GM21825 (cell line): ENCODE results near the gene LCE1E.

ENCODE experiments used
- ATAC-seq: cut with Tn5 transposase; IDR thresholded peaks from one replicate; pipeline ENCODE4 v1.9.1; 2021; ENCODE audit warnings: mild to moderate bottlenecking, moderate library complexity; ENCODE audit not compliant: unreplicated experiment

Gene LCE1E

DNA sequence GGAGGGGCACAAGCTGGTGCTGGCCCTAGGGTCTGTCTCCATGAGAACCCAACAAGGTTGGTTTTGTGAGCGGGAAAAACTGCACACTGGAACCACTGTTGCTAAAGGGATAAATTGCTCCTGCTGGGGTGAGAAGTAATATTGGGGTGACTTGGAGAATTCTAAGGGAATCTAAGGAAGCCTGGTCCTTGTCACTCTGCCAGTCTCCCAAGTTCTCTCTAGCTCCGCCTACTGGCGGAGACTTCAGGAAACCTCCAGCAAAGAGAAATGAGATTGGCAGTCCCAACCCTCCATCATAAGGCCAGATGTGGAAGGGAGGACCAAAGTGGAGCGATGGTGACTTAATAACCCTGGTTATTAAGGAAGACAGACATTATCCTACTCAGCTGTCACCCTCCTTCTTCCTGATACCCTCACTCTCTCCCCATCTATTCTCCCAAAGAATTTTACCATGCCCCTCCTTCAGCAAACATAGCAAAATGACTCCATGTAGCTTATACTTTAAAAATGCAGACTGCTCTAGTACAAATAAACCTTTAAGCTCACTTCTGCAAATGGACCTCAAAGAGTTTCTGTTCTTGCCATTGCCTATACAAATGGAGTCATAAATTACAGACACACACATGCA, 8.4 kb upstream of the LCE1E start:
- no peak for ATAC-seq

- no peak for ATAC-seq
Observed at GRCh38 chr1:152783095-152783494, 3.0 kb upstream of the LCE1E start.

DNA sequence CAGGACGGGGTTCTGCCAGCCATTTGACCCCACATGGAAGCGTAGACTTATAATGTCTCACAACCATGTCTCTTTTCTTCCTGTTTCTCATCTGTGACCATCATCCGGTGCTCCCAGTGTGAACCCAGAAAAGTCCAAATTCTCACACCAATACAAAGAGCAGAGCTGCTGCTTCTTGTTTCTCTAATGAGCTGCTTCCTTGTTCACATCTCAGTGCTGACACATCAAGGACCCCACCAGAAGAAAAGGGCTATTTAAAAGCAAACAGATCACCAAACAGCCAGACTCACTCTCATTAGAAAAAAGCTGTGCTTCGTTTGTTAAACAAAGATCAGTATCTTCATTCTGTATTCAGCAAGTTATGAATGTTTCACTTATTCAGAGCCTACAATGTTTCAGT, 9.6 kb downstream of the LCE1E start:
- ATAC-seq, result no peak

GRCh38 chr1:152796421-152796820, 10.4 kb downstream of the LCE1E start, which contains the start of gene LCE1D:
TSS of gene LCE1D (plus strand) at chr1:152796721. CDS start at chr1:152797795, 1,074 bp downstream.
- no peak for ATAC-seq

DNA sequence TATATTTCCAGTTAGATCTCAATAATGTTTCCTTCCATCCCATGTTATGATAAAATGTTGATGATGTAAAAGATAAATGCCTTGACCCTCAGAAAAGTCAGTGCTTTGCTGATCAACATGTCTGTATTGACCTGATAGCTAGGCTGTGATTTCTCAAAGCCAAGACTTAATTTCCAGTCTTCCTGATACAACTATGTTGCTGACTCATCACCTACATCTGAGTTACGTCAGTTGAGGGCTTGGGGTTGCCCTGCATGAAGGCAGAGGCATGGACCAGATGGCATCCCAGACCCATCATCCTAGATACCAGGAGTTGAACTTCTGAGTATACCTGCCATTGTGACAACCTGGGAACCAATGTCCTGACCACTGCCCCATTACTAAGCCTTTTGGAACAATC, 15.3 kb downstream of the LCE1E start:
- ATAC-seq, result no peak

DNA sequence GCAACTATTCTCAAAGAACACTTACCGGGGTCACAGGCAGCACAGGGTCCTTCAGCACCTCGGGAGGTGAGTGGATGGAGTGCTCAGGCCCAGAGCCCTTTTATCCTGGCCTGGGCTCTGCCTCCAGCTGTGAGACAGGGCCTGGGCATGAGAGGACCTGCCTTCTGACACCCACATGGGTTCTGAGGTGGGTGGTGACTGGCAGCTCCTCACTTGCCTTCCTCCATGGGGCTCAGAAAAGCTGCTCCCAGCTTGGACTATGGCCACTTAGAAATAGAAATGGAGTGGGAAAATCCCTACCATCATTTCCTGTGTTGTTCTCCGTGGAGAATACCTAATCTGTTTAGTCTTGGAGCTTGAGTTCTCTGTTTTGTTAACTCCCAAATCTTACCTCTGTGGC, 20.5 kb downstream of the LCE1E start, which contains the start of gene LCE1C:
LCE1C (minus strand) TSS at position 76 of the 400 bp plus-strand sequence. CDS start 1,173 bp downstream, outside the sequence.
- no peak for ATAC-seq

- no peak for ATAC-seq
Observed at GRCh38 chr1:152811050-152811449, 25.0 kb downstream of the LCE1E start.

- no peak for ATAC-seq
Observed at GRCh38 chr1:152811671-152812070, 25.6 kb downstream of the LCE1E start, which contains the start of gene LCE1B. TSS of gene LCE1B (plus strand) at chr1:152811971. CDS start at chr1:152812447, 476 bp downstream.

GRCh38 chr1:152817309-152817708, 31.3 kb downstream of the LCE1E start:
- no peak for ATAC-seq

GRCh38 chr1:152823294-152823693, 37.2 kb downstream of the LCE1E start:
- no peak for ATAC-seq

- no peak for ATAC-seq
Observed at GRCh38 chr1:152824964-152825363, 38.9 kb downstream of the LCE1E start.

DNA sequence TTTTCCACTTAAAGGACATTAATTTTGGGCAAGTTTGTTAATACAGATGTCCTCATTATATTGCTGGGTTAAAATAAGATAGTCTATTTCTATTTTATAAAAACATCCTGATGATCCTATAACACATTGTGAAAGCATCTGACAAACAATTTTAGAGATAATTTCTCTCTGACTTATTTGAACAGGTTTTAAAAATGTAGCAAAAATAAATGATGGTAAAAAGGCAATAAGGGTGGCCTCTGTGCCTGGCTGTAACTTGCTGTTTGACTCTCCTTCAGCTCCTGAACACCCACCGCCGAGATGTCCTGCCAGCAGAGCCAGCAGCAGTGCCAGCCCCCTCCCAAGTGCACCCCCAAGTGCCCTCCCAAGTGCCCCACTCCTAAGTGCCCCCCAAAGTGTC, 41.1 kb downstream of the LCE1E start, which contains the start of gene LCE1A:
LCE1A (plus strand) TSS at position 301 of the 400 bp plus-strand sequence; CDS start at position 301, 0 bp downstream.
- no peak for ATAC-seq

DNA sequence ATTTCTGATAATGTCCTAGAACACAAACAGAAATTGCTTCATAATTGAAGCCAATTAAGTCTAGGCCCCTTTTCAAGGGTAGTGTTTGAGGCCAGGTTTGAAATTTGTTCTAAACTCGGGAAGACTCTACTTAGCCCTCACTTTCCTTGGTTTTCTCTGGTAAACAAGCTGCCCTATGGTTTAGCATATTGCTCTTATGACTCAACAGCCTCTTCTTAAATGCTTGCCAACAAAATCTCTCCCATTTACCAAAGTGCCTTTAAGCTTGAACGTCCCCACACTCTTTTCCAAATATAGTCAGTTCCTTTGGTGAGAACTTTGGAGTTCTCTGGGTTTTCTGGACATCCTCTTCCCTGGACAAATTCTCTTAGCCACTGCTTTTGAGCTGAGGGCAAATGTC, 50.8 kb downstream of the LCE1E start:
- no peak for ATAC-seq
